Dermis microvascular lymphatic vessel endothelial cell (primary cell): Measurements from ENCODE around the gene TEX44. TPM values are rescaled to one million over a fixed set of nuclear protein-coding genes. Genes with fewer than 3 reads are reported as not detected.
"Not testable (repeated sequence)": the region's sequence is repeated elsewhere in the genome, so short reads cannot be mapped to it uniquely, and the experiment has no call there.

ENCODE experiments used
- DNase-seq, 2 donors: peaks; one replicate each; pipeline versions ENCODE4 v3.0.0 to v3.0.0-alpha.2; 2010; ENCODE audit warnings: low read depth in 2 of 2
- total RNA-seq: library from RNA; depleted of rRNA; stranded (reverse); fragments of >200 nt; gene quantifications from 2 replicates; pipeline ENCODE4 v1.2.1, GENCODE V29; 2014

The TEX44 gene
- not detected in 2 replicates for total RNA-seq

- DNase-seq: no peak
Observed at GRCh38 chr2:231592636-231593145, at the start of gene TEX44. Gene TEX44, plus strand, starts transcription at chr2:231592864. Its CDS starts 88 bp downstream, at chr2:231592952.

- peak in 1 of 2 donors; percentile 48 for DNase-seq
Observed at GRCh38 chr2:231545105-231545902, 47.4 kb upstream of the TEX44 start.

GRCh38 chr2:231546014-231546715 lies 46.5 kb upstream of the TEX44 start:
- DNase-seq: no peak

GRCh38 chr2:231547315-231548110 lies 45.2 kb upstream of the TEX44 start:
- DNase-seq: no peak

GRCh38 chr2:231548752-231549151 lies 43.9 kb upstream of the TEX44 start:
- no peak for DNase-seq

- peak; percentile 41 to 47 for DNase-seq
Observed at GRCh38 chr2:231549446-231550239, 43.0 kb upstream of the TEX44 start.

- no peak for DNase-seq
Observed at GRCh38 chr2:231552752-231553151, 39.9 kb upstream of the TEX44 start.

GRCh38 chr2:231554327-231554726 lies 38.3 kb upstream of the TEX44 start:
- DNase-seq: peak in 1 of 2 donors; percentile 47

- no peak for DNase-seq
Observed at GRCh38 chr2:231554748-231555545, 37.7 kb upstream of the TEX44 start.

- DNase-seq: not testable (repeated sequence)
Observed at GRCh38 chr2:231556496-231556895, 36.2 kb upstream of the TEX44 start.

GRCh38 chr2:231556981-231557380 lies 35.7 kb upstream of the TEX44 start:
- no peak for DNase-seq

GRCh38 chr2:231557571-231558217 lies 35.0 kb upstream of the TEX44 start:
- peak; percentile 46 to 79 for DNase-seq

GRCh38 chr2:231563378-231563961 lies 29.2 kb upstream of the TEX44 start:
- DNase-seq: peak; percentile 36 to 70

GRCh38 chr2:231565887-231566594 lies 26.6 kb upstream of the TEX44 start:
- DNase-seq: no peak

GRCh38 chr2:231567159-231567558 lies 25.5 kb upstream of the TEX44 start:
- no peak for DNase-seq

GRCh38 chr2:231568098-231568784 lies 24.4 kb upstream of the TEX44 start:
- DNase-seq: no peak

GRCh38 chr2:231568785-231569435 lies 23.8 kb upstream of the TEX44 start:
- no peak for DNase-seq
